CD4-positive, alpha-beta memory T cell (primary cell): Measurements from ENCODE around the gene USF1. TPM values are rescaled to one million over a fixed set of nuclear protein-coding genes. Genes with fewer than 3 reads are reported as not detected.
A peak's percentile ranks its signal among the peaks of the same experiment; 100 is the strongest.

ENCODE experiments used
- CTCF ChIA-PET: fragments of 350-600 bp; sonication (Branson Sonifier 250); formaldehyde crosslinking; loops from one replicate; lab custom pipeline; 2021; ENCODE audit warnings: inconsistent platforms; ENCODE audit not compliant: partially characterized antibody; lab: Charles Lee
- POLR2A ChIA-PET: fragments of 350-600 bp; sonication (Branson Sonifier 250); formaldehyde crosslinking; loops from one replicate; lab custom pipeline; 2021; ENCODE audit not compliant: partially characterized antibody; lab: Charles Lee
- DNase-seq, 5 donors: peaks; one replicate each; pipeline versions ENCODE4 v3.0.0 to v3.0.0-alpha.2; 2020 to 2022; ENCODE audit warnings: mixed read lengths in 1 of 5
- H3K27ac ChIP-seq: one replicate; pipeline ENCODE4 v1.7.0; 2013; ENCODE audit warnings: low read depth, low read length
- H3K27me3 ChIP-seq: 2 replicates; pipeline ENCODE4 v1.7.0; 2013; ENCODE audit warnings: mild to moderate bottlenecking, low read length, moderate library complexity; ENCODE audit not compliant: insufficient read depth
- H3K36me3 ChIP-seq: 2 replicates; pipeline ENCODE4 v1.7.0; 2013; ENCODE audit warnings: mild to moderate bottlenecking, low read length, moderate library complexity; ENCODE audit not compliant: insufficient read depth
- H3K4me1 ChIP-seq: 2 replicates; pipeline ENCODE4 v1.7.0; 2013; ENCODE audit warnings: mild to moderate bottlenecking, low read length, moderate library complexity; ENCODE audit not compliant: insufficient read depth
- H3K4me3 ChIP-seq, 2 donors: one replicate each; pipeline ENCODE4 v1.7.0; 2013; ENCODE audit warnings: low read length in 2 of 2, mild to moderate bottlenecking in 1 of 2
- H3K9me3 ChIP-seq, 2 donors: one replicate each; pipeline ENCODE4 v1.7.0; 2013; ENCODE audit warnings: low read length in 2 of 2, control low read depth in 1 of 2; ENCODE audit not compliant: control insufficient read depth in 1 of 2
- H3K27ac Mint-ChIP-seq, 7 donors: one replicate each; pipeline ENCODE4 v1.8.0; 2020 to 2021; ENCODE audit warnings: mixed read lengths in 7 of 7, mild to moderate bottlenecking in 6 of 7, inconsistent platforms in 3 of 7, moderate library complexity in 3 of 7
- H3K27me3 Mint-ChIP-seq, 2 donors: one replicate each; pipeline ENCODE4 v1.8.0; 2020 to 2021; ENCODE audit warnings: mixed read lengths in 2 of 2
- H3K36me3 Mint-ChIP-seq, 2 donors: one replicate each; pipeline ENCODE4 v1.8.0; 2020 to 2021; ENCODE audit warnings: mixed read lengths in 2 of 2, inconsistent platforms in 1 of 2, mild to moderate bottlenecking in 1 of 2
- H3K4me1 Mint-ChIP-seq, 4 donors: one replicate each; pipeline ENCODE4 v1.8.0; 2020 to 2021; ENCODE audit warnings: mixed read lengths in 4 of 4, mild to moderate bottlenecking in 1 of 4
- H3K4me3 Mint-ChIP-seq, 8 donors: one replicate each; pipeline ENCODE4 v1.8.0; 2020 to 2021; ENCODE audit warnings: mixed read lengths in 8 of 8, mild to moderate bottlenecking in 7 of 8, moderate library complexity in 6 of 8, inconsistent platforms in 3 of 8
- H3K9me3 Mint-ChIP-seq, 8 donors: one replicate each; pipeline ENCODE4 v1.8.0; 2020 to 2021; ENCODE audit warnings: mixed read lengths in 8 of 8, mild to moderate bottlenecking in 5 of 8, inconsistent platforms in 3 of 8, moderate library complexity in 1 of 8
- intact Hi-C: fragments of 100-400 bp; cut with micrococcal nuclease; formaldehyde crosslinking; loops from one replicate; pipeline ENCODE4 v1.15.1; 2023
- polyA plus RNA-seq, 2 donors: library from polyadenylated mRNA; unstranded; fragments of 300-500 nt; fragmentation: Illumina TruSeq; gene quantifications; one replicate each; pipeline ENCODE4 v1.2.3, GENCODE V29; 2021
- total RNA-seq, 2 experiments: library from RNA; stranded (reverse); gene quantifications; one replicate each; pipeline ENCODE4 v1.2.3, GENCODE V29; 2021

Gene USF1
- total and polyA plus RNA-seq, 4 experiments from 2014 or later, result 1.4 to 102 (median 53.6) TPM

- Mint-ChIP-seq H3K9me3 (no peaks in the 10 kb centered on the region), H3K27me3 (no peaks in the 10 kb centered on the region), H3K4me1 (peaks cover 23 to 44% (median 32%) of the 10 kb centered on the region in 4 donors), H3K36me3 (no peaks in the 10 kb centered on the region), H3K4me3 (no peak overlapping the region), H3K27ac (peak overlapping the region in 3 of 7 donors; percentile 46 to 80 (median 48))
- CTCF ChIA-PET, result interaction anchor here (0.7 to 6.6 kb wide), 3 partner anchors 13 to 348 kb away, joined by 4 to 43 read pairs (median 7); no protein-coding TSS in a partner anchor
- H3K4me3 ChIP-seq, result no peak overlapping the region
- no peaks in the 10 kb centered on the region for H3K27me3 ChIP-seq
- intact Hi-C loops, result no loop called here
- H3K4me1 ChIP-seq, result peaks cover 27% of the 10 kb centered on the region
- POLR2A ChIA-PET, result interaction anchor here (1.3 kb wide), 1 partner anchor 12 kb away, joined by 3 read pairs; no protein-coding TSS in a partner anchor
- DNase-seq, result no peak
- H3K27ac ChIP-seq, result no peak overlapping the region
- H3K9me3 ChIP-seq, result no peaks in the 10 kb centered on the region
- no peaks in the 10 kb centered on the region for H3K36me3 ChIP-seq
These were observed 36.1 kb downstream of the USF1 start for GRCh38 chr1:161009602-161010211.

- peak overlapping the region in 4 of 7 donors; percentile 20 to 72 (median 45) for H3K27ac Mint-ChIP-seq
- H3K36me3 Mint-ChIP-seq, result no peaks in the 10 kb centered on the region
- H3K27me3 ChIP-seq, result no peaks in the 10 kb centered on the region
- H3K36me3 ChIP-seq, result no peaks in the 10 kb centered on the region
- ChIA-PET POLR2A (no interaction called here), CTCF (interaction anchor here (1.6 kb wide), 1 partner anchor 89 kb away, joined by 5 read pairs; the partner anchor contains the start of gene KLHDC9)
- intact Hi-C loops, result no loop called here
- no peak overlapping the region for H3K4me3 Mint-ChIP-seq
- no peak overlapping the region for H3K27ac ChIP-seq
- H3K4me1 Mint-ChIP-seq, result peaks cover 20 to 39% (median 29%) of the 10 kb centered on the region in 4 donors
- no peaks in the 10 kb centered on the region for H3K27me3 Mint-ChIP-seq
- peaks cover 21% of the 10 kb centered on the region for H3K4me1 ChIP-seq
- H3K4me3 ChIP-seq, result no peak overlapping the region
- H3K9me3 ChIP-seq, result no peaks in the 10 kb centered on the region
- DNase-seq, result no peak
- H3K9me3 Mint-ChIP-seq, result no peaks in the 10 kb centered on the region
These were observed 36.8 kb downstream of the USF1 start for GRCh38 chr1:161008869-161009510.

- Histone ChIP-seq H3K27me3 (no peaks in the 10 kb centered on the region), H3K4me3 (no peak overlapping the region), H3K9me3 (no peaks in the 10 kb centered on the region), H3K4me1 (peaks cover 6% of the 10 kb centered on the region), H3K27ac (no peak overlapping the region), H3K36me3 (no peaks in the 10 kb centered on the region)
- no peak for DNase-seq
- Mint-ChIP-seq H3K4me3 (no peak overlapping the region), H3K27me3 (no peaks in the 10 kb centered on the region), H3K9me3 (no peaks in the 10 kb centered on the region), H3K27ac (no peak overlapping the region), H3K4me1 (peaks cover 10 to 27% (median 17%) of the 10 kb centered on the region in 4 donors), H3K36me3 (no peaks in the 10 kb centered on the region)
- POLR2A ChIA-PET, result interaction anchor here (0.7 kb wide), 1 partner anchor 38 kb away, joined by 7 read pairs; the partner anchor contains the start of gene USF1
- intact Hi-C loops, result no loop called here
- CTCF ChIA-PET, result interaction anchor here (1.3 to 2.5 kb wide), 3 partner anchors 10 to 90 kb away, joined by 5 to 11 read pairs (median 5); partner anchors contain the start of gene KLHDC9
These were observed 38.4 kb downstream of the USF1 start for GRCh38 chr1:161007369-161007768.

- DNase-seq, result no peak
- peak overlapping the region in 2 of 7 donors; percentile 10 to 72 for H3K27ac Mint-ChIP-seq
- intact Hi-C loops, result no loop called here
- H3K4me1 ChIP-seq, result no peaks in the 10 kb centered on the region
- no peaks in the 10 kb centered on the region for H3K36me3 ChIP-seq
- no peaks in the 10 kb centered on the region for H3K9me3 Mint-ChIP-seq
- H3K36me3 Mint-ChIP-seq, result no peaks in the 10 kb centered on the region
- H3K27me3 Mint-ChIP-seq, result no peaks in the 10 kb centered on the region
- H3K4me3 ChIP-seq, result no peak overlapping the region
- CTCF ChIA-PET, result interaction anchor here (1.3 to 2.5 kb wide), 2 partner anchors 10 to 17 kb away, joined by 5 to 11 read pairs; no protein-coding TSS in a partner anchor
- H3K27me3 ChIP-seq, result no peaks in the 10 kb centered on the region
- POLR2A ChIA-PET, result interaction anchor here (2.6 kb wide), 1 partner anchor 15 kb away, joined by 9 read pairs; the partner anchor contains the start of gene F11R
- H3K4me1 Mint-ChIP-seq, result peaks cover 8 to 21% (median 11%) of the 10 kb centered on the region in 4 donors
- no peaks in the 10 kb centered on the region for H3K9me3 ChIP-seq
- H3K27ac ChIP-seq, result no peak overlapping the region
- no peak overlapping the region for H3K4me3 Mint-ChIP-seq
These were observed 39.2 kb downstream of the USF1 start for GRCh38 chr1:161006563-161006962.

GRCh38 chr1:161001525-161001924 is 44.3 kb downstream of the USF1 start:
- DNase-seq, result no peak
- peaks cover 7 to 11% (median 10%) of the 10 kb centered on the region in 4 donors for H3K4me1 Mint-ChIP-seq
- Histone ChIP-seq H3K27me3 (no peaks in the 10 kb centered on the region), H3K27ac (no peak overlapping the region), H3K4me3 (no peak overlapping the region), H3K36me3 (peaks cover 24% of the 10 kb centered on the region), H3K4me1 (peaks cover 8% of the 10 kb centered on the region), H3K9me3 (no peaks in the 10 kb centered on the region)
- no peak overlapping the region for H3K4me3 Mint-ChIP-seq
- no peaks in the 10 kb centered on the region for H3K27me3 Mint-ChIP-seq
- H3K27ac Mint-ChIP-seq, result peak overlapping the region in 1 of 7 donors; percentile 32
- no peaks in the 10 kb centered on the region for H3K9me3 Mint-ChIP-seq
- intact Hi-C loops, result no loop called here
- POLR2A ChIA-PET, result interaction anchor here (0.8 to 1.1 kb wide), 3 partner anchors 19 to 96 kb away, joined by 3 to 6 read pairs (median 3); partner anchors contain the start of genes F11R, KLHDC9 and USF1
- H3K36me3 Mint-ChIP-seq, result peaks cover 18 to 30% of the 10 kb centered on the region in 2 donors
- CTCF ChIA-PET, result interaction anchor here (0.5 to 7.3 kb wide), 4 partner anchors 11 to 225 kb away, joined by 3 to 175 read pairs (median 8); partner anchors contain the start of gene KLHDC9

- Histone ChIP-seq H3K4me1 (peaks cover 8% of the 10 kb centered on the region), H3K4me3 (no peak overlapping the region), H3K27ac (no peak overlapping the region), H3K36me3 (peaks cover 24% of the 10 kb centered on the region), H3K27me3 (no peaks in the 10 kb centered on the region), H3K9me3 (no peaks in the 10 kb centered on the region)
- Mint-ChIP-seq H3K27me3 (no peaks in the 10 kb centered on the region), H3K9me3 (no peaks in the 10 kb centered on the region), H3K4me3 (no peak overlapping the region), H3K27ac (peak overlapping the region in 1 of 7 donors; percentile 12), H3K36me3 (peaks cover 18 to 30% of the 10 kb centered on the region in 2 donors), H3K4me1 (peaks cover 4 to 6% (median 5%) of the 10 kb centered on the region in 4 donors)
- ChIA-PET CTCF (interaction anchor here (0.5 to 7.3 kb wide), 7 partner anchors 10 to 225 kb away, joined by 3 to 175 read pairs (median 4); partner anchors contain the start of genes KLHDC9 and TSTD1), POLR2A (interaction anchor here (0.8 to 1.1 kb wide), 4 partner anchors 13 to 97 kb away, joined by 3 to 6 read pairs (median 3); partner anchors contain the start of genes KLHDC9 and USF1)
- DNase-seq, result no peak
- intact Hi-C loops, result no loop called here
These were observed 44.9 kb downstream of the USF1 start for GRCh38 chr1:161000736-161001480.
